HepG2 (cell line): ENCODE data around the gene NCBP2L.

Source experiments
- CTCF ChIP-seq: sonication (generic); formaldehyde crosslinking; IDR thresholded peaks from 2 replicates; pipeline ENCODE4 v1.5.0; 2020; ENCODE audit warnings: mild to moderate bottlenecking, missing genetic modification reagents, moderate library complexity
- NR3C1 ChIP-seq: sonication (generic); formaldehyde crosslinking; IDR thresholded peaks from 2 replicates; pipeline ENCODE4 v1.4.0; 2020; ENCODE audit warnings: missing genetic modification reagents
- RFXAP ChIP-seq: sonication (generic); formaldehyde crosslinking; IDR thresholded peaks from 2 replicates; pipeline ENCODE4 v1.4.0; 2020; ENCODE audit warnings: missing genetic modification reagents, borderline replicate concordance
- SNRNP70 ChIP-seq: fragments of 200-400 bp; formaldehyde crosslinking; IDR thresholded peaks from 2 replicates; pipeline ENCODE4 v1.6.1; 2017; ENCODE audit warnings: mild to moderate bottlenecking, low read depth, low read length, moderate library complexity
- TGIF2 ChIP-seq: IDR thresholded peaks from 2 replicates; pipeline ENCODE4 v1.6.1; 2016; ENCODE audit warnings: control low read depth, missing compliant biosample characterization
- YEATS2 ChIP-seq: sonication (generic); formaldehyde crosslinking; IDR thresholded peaks from 2 replicates; pipeline ENCODE4 v1.4.0; 2020; ENCODE audit warnings: missing genetic modification reagents, borderline replicate concordance
- ZBTB40 ChIP-seq, 2 experiments: fragments of 450-650 bp in 1 of 2; sonication (generic) in 1 of 2; formaldehyde crosslinking in 1 of 2; IDR thresholded peaks; 2 replicates each; pipeline versions ENCODE4 v1.6.1 to v1.8.0; 2016 to 2022; ENCODE audit warnings: antibody characterized with exemption in 1 of 2, mild to moderate bottlenecking in 1 of 2, missing genetic modification reagents in 1 of 2
- ZBTB7A ChIP-seq: sonication (generic); formaldehyde crosslinking; IDR thresholded peaks from 2 replicates; pipeline ENCODE4 v1.8.0; 2022; ENCODE audit warnings: mild to moderate bottlenecking, missing genetic modification reagents
- ZNF318 ChIP-seq: sonication (generic); formaldehyde crosslinking; IDR thresholded peaks from 2 replicates; pipeline ENCODE4 v1.4.0; 2020; ENCODE audit warnings: mild to moderate bottlenecking, missing genetic modification reagents
- ZNF816 ChIP-seq: sonication (generic); formaldehyde crosslinking; IDR thresholded peaks from 2 replicates; pipeline ENCODE4 v1.8.0; 2022; ENCODE audit warnings: missing genetic modification reagents, mild to moderate bottlenecking, borderline replicate concordance

- TF ChIP-seq ZBTB40 (IDR thresholded peaks at IDR 0.05) (no peak), ZBTB40 (CRISPR knock-in tag; IDR thresholded peaks at IDR 0.05) (no peak), RFXAP (CRISPR knock-in tag) (no peak), TGIF2 (CRISPR knock-in tag) (no peak), YEATS2 (no peak), ZNF318 (CRISPR knock-in tag) (no peak), ZBTB7A (CRISPR knock-in tag) (no peak), ZNF816 (CRISPR knock-in tag) (no peak), CTCF (CRISPR knock-in tag) (no peak), SNRNP70 (no peak), NR3C1 (no peak)
Observed at GRCh38 chrX:107823456-107823855, 45.9 kb downstream of the NCBP2L start.
